ENCODE measurements around the gene TAS2R1. TPM values are rescaled to one million over a fixed set of nuclear protein-coding genes. Genes with fewer than 3 reads are reported as not detected.

TAS2R1 gene
- total RNA-seq, 1 experiment from 2014 or later, result not detected

- Histone ChIP-seq H3K36me3 (ENCODE audit: control insufficient read depth in 1 of 2, insufficient read depth in 2 of 2, low read length in 2 of 2) (no peaks in the 10 kb centered on the region), H3K79me2 (ENCODE audit: insufficient read depth, low read length) (no peaks in the 10 kb centered on the region), H3K9ac (ENCODE audit: low read length) (no peak overlapping the region), H3K9me3 (ENCODE audit: control insufficient read depth in 1 of 2, insufficient read depth in 1 of 2, low read depth in 1 of 2, low read length in 2 of 2) (peaks cover 0 to 5% of the 10 kb centered on the region in 2 experiments; a peak in 1 of 4 replicates), H3K27ac (ENCODE audit: low read depth, low read length) (no peak overlapping the region), H3K4me1 (ENCODE audit: control insufficient read depth in 1 of 2, insufficient read depth in 2 of 2, low read length in 2 of 2) (no peaks in the 10 kb centered on the region), H2AFZ (ENCODE audit: low read depth, low read length, poor library complexity, severe bottlenecking) (no peak overlapping the region), H3K9me2 (ENCODE audit: insufficient read depth) (no peaks in the 10 kb centered on the region), H4K20me1 (ENCODE audit: insufficient read depth) (no peaks in the 10 kb centered on the region), H3K27me3 (ENCODE audit: insufficient read depth, low read length) (no peaks in the 10 kb centered on the region), H3K4me2 (ENCODE audit: low read length) (no peak overlapping the region), H3K4me3 (replicated peaks in 1 of 2; ENCODE audit: low read depth in 1 of 2, low read length in 2 of 2) (no peak overlapping the region)
- RAD21 ChIA-PET (ENCODE audit: low non-redundant PET in 1 of 2, low total read pairs in 2 of 2, uncharacterized antibody in 2 of 2, unreplicated experiment in 2 of 2), result no interaction called here
- intact Hi-C loops (cut with micrococcal nuclease), result no loop called here
- no TSS peak for BruUV-seq (replicated peaks)
- no peak for TF ChIP-seq REST (IDR thresholded peaks at IDR 0.05; ENCODE audit: low read depth)
- TF ChIP-seq MAX (IDR thresholded peaks at IDR 0.05), result no peak
- no peak for TF ChIP-seq CEBPB (IDR thresholded peaks at IDR 0.05; ENCODE audit: low read depth)
- TF ChIP-seq ELF1 (IDR thresholded peaks at IDR 0.05; ENCODE audit: borderline replicate concordance, low read depth), result no peak
- no peak for TF ChIP-seq EZH2 (IDR thresholded peaks at IDR 0.05)
- TF ChIP-seq SP1 (IDR thresholded peaks at IDR 0.05; ENCODE audit: low read depth), result no peak
- TF ChIP-seq JUND (IDR thresholded peaks at IDR 0.05), result no peak
- no peak for TF ChIP-seq CBX3 (IDR thresholded peaks at IDR 0.05; ENCODE audit: low read depth)
- no peak for TF ChIP-seq ZNF274 (IDR thresholded peaks at IDR 0.05; ENCODE audit: low read depth, low read length)
- no peak for TF ChIP-seq FOSL1 (IDR thresholded peaks at IDR 0.05; ENCODE audit: low read depth)
- TF ChIP-seq YY1 (IDR thresholded peaks at IDR 0.05; ENCODE audit: extremely low read depth, insufficient replicate concordance, low read depth, low read length), result no peak
- no peak for TF ChIP-seq SIN3A (IDR thresholded peaks at IDR 0.05; ENCODE audit: low read depth)
- no peak for TF ChIP-seq EZH2phosphoT487 (IDR thresholded peaks at IDR 0.05; ENCODE audit: borderline replicate concordance)
- DNase-seq (ENCODE audit: low read depth, low spot score) (no peak), ATAC-seq (no peak)
- POLR2A ChIA-PET, result no interaction called here
- CTCF ChIA-PET, result no interaction called here
Measured at GRCh38 chr5:9632495-9632894, 2.3 kb upstream of the TAS2R1 start.

All from HCT116 (cell line).